ENCODE results near the gene PDGFD.

Gene PDGFD

DNA sequence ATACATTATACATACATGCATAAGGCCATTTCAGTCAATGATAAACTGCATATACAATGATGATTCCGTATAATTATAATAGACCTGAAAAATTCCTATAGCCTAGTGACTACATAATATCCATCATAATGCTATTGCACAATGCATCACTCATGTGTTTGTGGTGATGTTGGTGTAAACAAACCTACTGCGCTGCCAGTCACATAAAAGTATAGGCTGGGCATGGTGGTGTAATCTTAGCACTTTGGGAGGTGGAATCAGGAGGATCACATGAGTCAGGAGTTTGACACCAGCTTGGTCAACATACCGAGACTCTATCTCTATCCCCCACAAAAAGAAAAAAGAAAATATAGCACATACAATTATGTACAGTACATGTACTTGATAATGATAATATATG, 291.2 kb downstream of the PDGFD start:
- TF ChIP-seq, protein P1, sequence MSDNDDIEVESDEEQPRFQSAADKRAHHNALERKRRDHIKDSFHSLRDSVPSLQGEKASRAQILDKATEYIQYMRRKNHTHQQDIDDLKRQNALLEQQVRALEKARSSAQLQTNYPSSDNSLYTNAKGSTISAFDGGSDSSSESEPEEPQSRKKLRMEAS (IDR thresholded peaks at IDR 0.05) = no peak

- TF ChIP-seq TAF1 (IDR thresholded peaks at IDR 0.05; ENCODE audit: low read depth) = no peak
- TF ChIP-seq NFIC (IDR thresholded peaks at IDR 0.05) = no peak
- no peak for TF ChIP-seq REST (IDR thresholded peaks at IDR 0.05; ENCODE audit: low read depth)
- TF ChIP-seq YY1 (IDR thresholded peaks at IDR 0.05; ENCODE audit: low read depth) = no peak
- TF ChIP-seq EGR1 (IDR thresholded peaks at IDR 0.05) = no peak
- no peak for TF ChIP-seq EP300 (IDR thresholded peaks at IDR 0.05; ENCODE audit: borderline replicate concordance)
- TF ChIP-seq FOXM1 (IDR thresholded peaks at IDR 0.05; ENCODE audit: borderline replicate concordance, low read depth) = no peak
- no peak for TF ChIP-seq RAD21 (IDR thresholded peaks at IDR 0.05; ENCODE audit: low read depth)
- no peak for TF ChIP-seq USF1 (IDR thresholded peaks at IDR 0.05)
- no peak for TF ChIP-seq CREB1 (IDR thresholded peaks at IDR 0.05; ENCODE audit: low read depth)
- no peak for TF ChIP-seq TCF12 (IDR thresholded peaks at IDR 0.05; ENCODE audit: low read depth)
- no peak for TF ChIP-seq ZBTB7A (IDR thresholded peaks at IDR 0.05; ENCODE audit: low read depth)
- TF ChIP-seq TEAD4 (IDR thresholded peaks at IDR 0.05) = no peak
- TF ChIP-seq CEBPB (IDR thresholded peaks at IDR 0.05) = no peak
- TF ChIP-seq, protein P1 (IDR thresholded peaks at IDR 0.05) = no peak
These were observed 291.9 kb downstream of the PDGFD start for GRCh38 chr11:103871923-103872551.

DNA sequence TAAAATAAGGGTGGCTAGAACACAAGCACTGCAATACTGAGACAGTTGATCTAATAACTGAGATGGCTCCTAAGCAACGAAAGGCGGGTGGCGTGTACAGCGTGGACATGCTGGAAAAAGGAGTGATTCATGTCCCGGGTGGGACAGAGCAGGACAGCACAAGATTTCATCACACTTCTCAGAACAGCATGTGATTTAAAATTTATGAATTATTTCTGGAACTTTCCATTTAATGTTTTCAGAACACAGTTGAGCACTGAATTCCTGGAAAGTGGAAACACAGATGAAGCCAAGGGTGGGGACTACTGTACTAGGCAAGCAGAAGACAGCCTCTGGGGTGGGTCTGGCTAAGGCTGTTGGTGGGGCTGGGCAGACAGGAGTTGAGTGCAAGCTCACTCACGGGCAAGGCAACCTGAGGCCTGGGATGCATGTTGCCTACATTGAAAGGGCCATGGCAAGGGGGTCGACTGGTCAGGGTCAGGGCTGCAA, 293.1 kb downstream of the PDGFD start:
- TF ChIP-seq CREB1 (IDR thresholded peaks at IDR 0.05; ENCODE audit: low read depth) = no peak
- TF ChIP-seq EGR1 (IDR thresholded peaks at IDR 0.05) = no peak
- no peak for TF ChIP-seq EP300 (IDR thresholded peaks at IDR 0.05; ENCODE audit: borderline replicate concordance)
- no peak for TF ChIP-seq TAF1 (IDR thresholded peaks at IDR 0.05; ENCODE audit: low read depth)
- no peak for TF ChIP-seq ZBTB7A (IDR thresholded peaks at IDR 0.05; ENCODE audit: low read depth)
- TF ChIP-seq TCF12 (IDR thresholded peaks at IDR 0.05; ENCODE audit: low read depth) = no peak
- TF ChIP-seq CEBPB (IDR thresholded peaks at IDR 0.05) = no peak
- TF ChIP-seq TEAD4 (IDR thresholded peaks at IDR 0.05) = no peak
- no peak for TF ChIP-seq YY1 (IDR thresholded peaks at IDR 0.05; ENCODE audit: low read depth)
- TF ChIP-seq REST (IDR thresholded peaks at IDR 0.05; ENCODE audit: low read depth) = no peak
- TF ChIP-seq, protein P1 (IDR thresholded peaks at IDR 0.05) = no peak

DNA sequence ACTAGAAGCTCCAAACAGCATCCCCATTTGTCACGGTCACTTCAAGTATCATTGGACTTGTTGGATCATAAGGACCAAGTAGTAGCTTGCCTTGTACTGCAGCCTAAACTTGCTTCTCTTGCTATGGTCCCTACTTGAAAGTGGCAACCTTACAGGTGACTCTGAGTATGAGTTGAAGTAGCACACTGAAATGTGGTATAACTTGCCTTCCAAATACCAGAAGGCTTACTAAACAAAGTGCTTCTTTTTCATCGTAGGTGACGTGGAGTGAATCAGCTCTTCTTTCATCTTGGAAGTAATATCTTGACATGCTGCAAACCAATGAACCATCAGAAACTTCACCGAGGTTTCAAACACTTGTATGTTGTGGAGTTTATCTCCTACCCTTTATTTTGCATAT, 296.5 kb downstream of the PDGFD start:
- TF ChIP-seq TCF12 (IDR thresholded peaks at IDR 0.05; ENCODE audit: low read depth) (no peak), RAD21 (IDR thresholded peaks at IDR 0.05; ENCODE audit: low read depth) (no peak), USF1 (IDR thresholded peaks at IDR 0.05) (no peak), CEBPB (IDR thresholded peaks at IDR 0.05) (no peak), FOXM1 (IDR thresholded peaks at IDR 0.05; ENCODE audit: borderline replicate concordance, low read depth) (no peak), YY1 (IDR thresholded peaks at IDR 0.05; ENCODE audit: low read depth) (no peak), EP300 (IDR thresholded peaks at IDR 0.05; ENCODE audit: borderline replicate concordance) (no peak), REST (IDR thresholded peaks at IDR 0.05; ENCODE audit: low read depth) (no peak), TAF1 (IDR thresholded peaks at IDR 0.05; ENCODE audit: low read depth) (no peak), EGR1 (IDR thresholded peaks at IDR 0.05) (no peak)

All from Ishikawa (cell line).